ENCODE data around the gene RBMS1.

Gene RBMS1

GRCh38 chr2:160362018-160362417 is 131.6 kb downstream of the RBMS1 start:
- H3K4me3 ChIP-seq (ENCODE audit: low read length), result no peak overlapping the region
- no peak for TF ChIP-seq ZNF274 (IDR thresholded peaks at IDR 0.05; ENCODE audit: low read depth, low read length)

DNA sequence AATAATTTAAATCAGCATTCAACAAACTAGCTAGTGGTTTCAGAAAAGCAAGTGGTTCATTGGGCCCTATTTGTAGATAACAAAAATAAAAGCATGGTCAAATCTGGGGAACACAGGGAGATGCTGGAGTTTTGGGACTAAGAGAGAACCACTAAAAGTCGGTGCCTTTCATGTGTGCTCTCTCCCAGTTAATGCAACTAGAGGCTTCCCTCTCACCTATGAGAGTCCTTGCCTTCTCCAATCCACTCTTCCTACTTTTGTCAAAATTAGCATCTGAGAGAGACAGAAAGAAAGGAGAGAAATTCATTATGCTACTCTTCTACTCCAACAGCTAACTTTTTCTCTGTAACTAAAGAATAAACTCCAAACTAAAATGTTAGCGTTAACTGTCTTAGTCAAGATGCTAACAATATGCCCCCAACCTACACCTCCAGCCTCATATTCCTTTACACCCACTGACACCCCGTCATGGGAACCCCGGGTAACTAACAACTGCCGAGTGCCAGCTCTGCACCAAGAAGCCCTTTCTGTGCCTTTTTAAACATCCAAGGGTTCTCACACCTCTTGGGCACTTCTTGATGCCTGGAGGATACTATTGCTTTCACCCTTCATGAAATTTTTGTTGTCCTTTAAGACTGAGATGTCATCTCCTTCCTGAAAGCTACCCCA is 133.4 kb downstream of the RBMS1 start:
- no peak for TF ChIP-seq ZNF274 (IDR thresholded peaks at IDR 0.05; ENCODE audit: low read depth, low read length)
- H3K4me3 ChIP-seq (ENCODE audit: low read length), result no peak overlapping the region

DNA sequence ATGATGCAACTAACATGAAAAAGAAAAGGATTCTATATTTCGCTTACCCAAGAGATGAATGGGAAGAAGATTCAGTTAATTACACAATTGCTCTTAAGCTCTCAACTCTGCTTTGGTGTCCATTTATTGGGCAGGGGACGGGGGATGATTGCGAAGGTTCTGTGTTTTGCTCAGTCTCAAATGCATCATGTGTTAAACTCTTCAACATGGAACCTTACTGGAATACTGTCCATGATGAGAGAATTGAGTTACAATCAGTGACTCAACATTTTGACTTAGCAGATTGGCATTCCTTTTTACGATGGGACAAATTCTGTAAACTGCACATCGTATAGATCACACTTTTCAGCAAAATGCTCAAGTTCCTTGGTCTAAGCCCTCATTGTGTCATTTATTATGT is 135.6 kb downstream of the RBMS1 start:
- TF ChIP-seq ZNF274 (IDR thresholded peaks at IDR 0.05; ENCODE audit: low read depth, low read length), result no peak
- H3K4me3 ChIP-seq (ENCODE audit: low read length), result no peak overlapping the region

DNA sequence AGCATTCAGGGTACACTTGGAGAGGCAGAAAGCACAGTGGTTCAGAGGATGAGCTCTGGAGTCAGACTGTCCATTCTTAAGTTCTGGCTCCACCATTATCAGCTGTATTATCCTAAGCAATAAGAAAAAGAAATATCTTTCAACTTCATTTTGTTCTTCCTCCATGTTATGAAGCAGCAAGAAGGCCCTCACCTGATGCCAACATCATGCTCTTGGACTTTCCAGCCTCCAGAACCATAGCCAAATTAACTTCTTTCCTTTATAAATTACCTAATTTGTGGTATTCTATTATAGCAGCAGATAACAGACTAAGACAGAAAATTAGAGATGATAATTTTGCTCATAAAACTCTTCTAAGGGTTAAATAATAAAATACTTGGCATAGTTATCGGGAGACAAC is 137.1 kb downstream of the RBMS1 start:
- no peak for TF ChIP-seq ZNF274 (IDR thresholded peaks at IDR 0.05; ENCODE audit: low read depth, low read length)
- no peak overlapping the region for H3K4me3 ChIP-seq (ENCODE audit: low read length)

GRCh38 chr2:160355080-160355479 is 138.5 kb downstream of the RBMS1 start:
- H3K4me3 ChIP-seq (ENCODE audit: low read length), result no peak overlapping the region
- no peak for TF ChIP-seq ZNF274 (IDR thresholded peaks at IDR 0.05; ENCODE audit: low read depth, low read length)

DNA sequence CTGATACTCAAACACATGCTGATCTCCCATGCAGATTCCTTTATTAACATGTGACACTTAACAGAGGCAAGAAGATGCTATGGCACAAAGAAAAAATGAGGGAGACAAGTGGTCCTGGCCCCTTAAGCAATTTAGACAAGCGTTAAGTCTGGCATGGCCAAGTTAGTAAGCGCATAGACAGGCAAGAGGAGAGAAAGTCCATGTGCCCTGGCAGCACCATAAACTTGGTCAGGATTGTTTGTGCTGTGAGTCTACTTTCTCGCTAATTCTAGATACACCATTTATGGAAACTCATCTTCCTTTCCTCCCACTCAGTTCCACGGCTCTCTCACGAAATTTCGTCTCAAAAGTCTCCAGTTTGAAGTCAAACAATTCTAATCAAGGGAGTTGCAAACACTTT is 138.9 kb downstream of the RBMS1 start:
- H3K4me3 ChIP-seq (ENCODE audit: low read length), result no peak overlapping the region
- TF ChIP-seq ZNF274 (IDR thresholded peaks at IDR 0.05; ENCODE audit: low read depth, low read length), result no peak

DNA sequence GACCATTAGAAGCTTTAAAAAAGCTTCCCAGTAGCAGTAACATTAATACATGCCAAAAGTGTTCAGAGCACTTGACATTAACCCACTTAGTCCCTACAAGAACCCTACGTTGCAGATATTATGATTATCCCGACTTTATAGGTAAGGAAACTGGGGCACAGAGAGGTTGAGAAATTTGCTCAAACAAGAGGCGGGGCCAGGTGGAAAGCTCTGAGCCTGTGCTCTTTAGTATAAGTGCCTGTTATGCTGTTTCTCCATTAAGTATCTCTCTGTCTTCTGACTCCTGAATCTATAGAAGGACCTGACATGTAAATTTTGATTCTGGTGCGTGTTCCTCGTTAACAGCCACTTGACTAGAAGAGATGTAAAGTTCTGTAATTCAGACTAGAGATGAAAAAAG is 139.8 kb downstream of the RBMS1 start:
- TF ChIP-seq ZNF274 (IDR thresholded peaks at IDR 0.05; ENCODE audit: low read depth, low read length), result no peak
- no peak overlapping the region for H3K4me3 ChIP-seq (ENCODE audit: low read length)

DNA sequence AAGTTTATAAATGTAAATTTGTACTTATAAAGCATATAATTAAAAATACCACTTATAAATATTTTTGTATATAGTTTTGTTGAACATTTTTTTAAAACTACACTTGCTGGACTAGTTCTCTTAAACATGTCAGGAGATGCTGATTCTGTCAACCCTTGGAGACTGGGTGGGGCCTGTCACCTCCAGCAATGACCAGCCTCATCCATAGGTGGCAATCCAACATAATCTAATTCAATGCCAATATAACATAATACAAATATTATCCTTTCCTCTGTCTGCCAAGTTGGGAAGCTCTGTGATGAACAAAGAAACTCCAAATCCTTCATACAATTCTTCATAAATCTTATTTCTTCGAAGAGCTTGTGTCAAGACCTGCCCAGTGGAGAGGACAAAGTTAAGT is 140.4 kb downstream of the RBMS1 start:
- no peak overlapping the region for H3K4me3 ChIP-seq (ENCODE audit: low read length)
- TF ChIP-seq ZNF274 (IDR thresholded peaks at IDR 0.05; ENCODE audit: low read depth, low read length), result no peak

- no peak for TF ChIP-seq ZNF274 (IDR thresholded peaks at IDR 0.05; ENCODE audit: low read depth, low read length)
- H3K4me3 ChIP-seq (ENCODE audit: low read length), result no peak overlapping the region
Observed at GRCh38 chr2:160352500-160352899, 141.1 kb downstream of the RBMS1 start.

GRCh38 chr2:160351956-160352355 is 141.7 kb downstream of the RBMS1 start:
- H3K4me3 ChIP-seq (ENCODE audit: low read length), result no peak overlapping the region
- no peak for TF ChIP-seq ZNF274 (IDR thresholded peaks at IDR 0.05; ENCODE audit: low read depth, low read length)

DNA sequence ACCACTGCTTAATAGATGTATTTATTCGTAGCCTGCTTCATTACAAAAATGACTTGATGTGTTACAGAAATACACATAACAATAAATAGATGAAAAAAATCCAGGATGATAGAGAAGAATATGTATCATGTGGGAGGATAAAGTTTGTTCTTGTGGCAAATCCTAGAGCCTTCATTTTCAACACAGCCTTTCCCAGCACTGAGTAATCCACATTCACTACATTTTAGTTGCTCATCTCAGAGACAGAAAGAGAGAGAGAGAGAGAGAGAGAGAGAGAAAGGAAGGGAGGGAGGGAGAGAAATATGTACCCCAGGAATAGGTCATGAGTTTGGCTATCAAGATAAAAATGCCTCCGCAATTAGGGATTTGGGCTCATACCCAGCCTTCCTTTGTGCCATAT is 144.3 kb downstream of the RBMS1 start:
- H3K4me3 ChIP-seq (ENCODE audit: low read length), result no peak overlapping the region
- no peak for TF ChIP-seq ZNF274 (IDR thresholded peaks at IDR 0.05; ENCODE audit: low read depth, low read length)

- H3K4me3 ChIP-seq (ENCODE audit: low read length), result no peak overlapping the region
- no peak for TF ChIP-seq ZNF274 (IDR thresholded peaks at IDR 0.05; ENCODE audit: low read depth, low read length)
Observed at GRCh38 chr2:160347269-160347863, 146.2 kb downstream of the RBMS1 start.

DNA sequence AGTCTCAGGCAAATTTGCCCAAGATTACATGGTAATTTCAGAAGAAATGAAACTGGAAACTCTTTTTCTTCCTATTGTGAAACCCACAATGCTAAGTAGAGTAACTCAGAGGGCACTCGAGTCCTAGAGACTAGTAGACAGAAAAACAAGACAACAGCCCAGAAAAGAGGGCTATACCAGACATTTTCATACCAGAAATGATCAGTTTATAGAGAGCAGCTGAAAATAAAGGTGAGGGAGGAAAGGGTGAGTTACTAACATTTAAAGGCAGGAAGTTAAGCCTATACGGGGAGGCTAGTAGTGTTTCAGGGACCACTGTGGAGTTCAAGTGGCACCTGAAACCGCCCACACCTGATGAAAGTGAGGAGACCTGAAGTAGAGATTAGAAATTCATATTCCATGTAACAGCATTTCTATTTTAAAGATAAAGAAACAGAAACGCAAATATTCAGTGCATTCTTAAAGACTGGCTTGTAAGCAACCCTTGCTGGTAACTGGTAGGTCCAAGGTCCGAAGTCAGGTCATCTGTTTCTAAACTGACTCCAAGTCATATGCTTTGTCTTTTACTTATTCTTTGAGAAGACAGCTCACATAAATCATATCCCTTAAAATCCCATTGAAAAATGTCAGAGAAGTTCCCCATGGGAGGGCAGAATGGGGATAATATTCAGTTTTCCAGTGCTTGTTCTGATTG is 148.4 kb downstream of the RBMS1 start:
- H3K4me3 ChIP-seq (ENCODE audit: low read length), result no peak overlapping the region
- TF ChIP-seq ZNF274 (IDR thresholded peaks at IDR 0.05; ENCODE audit: low read depth, low read length), result no peak

GRCh38 chr2:160343404-160343803 is 150.2 kb downstream of the RBMS1 start:
- no peak for TF ChIP-seq ZNF274 (IDR thresholded peaks at IDR 0.05; ENCODE audit: low read depth, low read length)
- H3K4me3 ChIP-seq (ENCODE audit: low read length), result no peak overlapping the region

DNA sequence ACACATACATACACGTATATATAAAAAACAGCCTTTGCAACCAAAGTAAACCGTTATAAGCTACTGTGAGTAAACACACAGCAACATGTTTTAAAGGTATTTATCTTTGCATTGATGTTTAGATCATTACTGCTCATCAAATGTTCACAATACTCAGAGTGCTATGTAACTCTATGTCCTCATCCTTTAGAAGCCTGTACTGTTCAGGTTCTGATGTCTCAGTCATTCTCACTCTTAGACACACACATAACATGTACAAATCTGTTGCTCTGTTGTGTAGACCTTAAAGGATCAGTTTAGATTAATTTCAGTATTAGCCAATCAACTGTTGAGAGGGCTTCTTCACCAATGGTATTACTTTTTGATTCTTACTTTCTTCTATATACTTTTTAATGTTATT is 153.9 kb downstream of the RBMS1 start:
- TF ChIP-seq ZNF274 (IDR thresholded peaks at IDR 0.05; ENCODE audit: low read depth, low read length), result no peak
- H3K4me3 ChIP-seq (ENCODE audit: low read length), result no peak overlapping the region
